HCT116 (cell line): Measurements from ENCODE around the gene LYRM4. TPM values are rescaled to one million over a fixed set of nuclear protein-coding genes. Genes with fewer than 3 reads are reported as not detected.
A peak's percentile ranks its signal among the peaks of the same experiment; 100 is the strongest.

Experiments used
- ATAC-seq: fragments of 200-7000 bp; cut with Tn5 transposase; 2 replicates; pipeline ENCODE4 v1.9.1; 2020; ENCODE audit warnings: mild to moderate bottlenecking, moderate library complexity
- Bru-seq: library from RNA; stranded (reverse); fragments of 400-500 nt; gene quantifications from one replicate; lab custom pipeline; 2021; lab: Mats Ljungman, UMichigan
- BruChase-seq, 2 experiments: library from RNA; stranded (reverse); fragments of 400-500 nt; gene quantifications; one replicate each; lab custom pipeline; 2021; lab: Mats Ljungman, UMichigan
- BruUV-seq: library from RNA; stranded (reverse); fragments of 400-500 nt; replicated peaks from 2 replicates; lab custom pipeline; 2021; lab: Mats Ljungman, UMichigan
- CTCF ChIA-PET: fragments of 300-600 bp; sonication (Branson Sonifier 250); formaldehyde crosslinking; loops from one replicate; lab custom pipeline; 2021; ENCODE audit warnings: antibody characterized with exemption; lab: Charles Lee
- POLR2A ChIA-PET: fragments of 300-600, 350-600 bp; sonication (Branson Sonifier 250); formaldehyde crosslinking; loops from one replicate; lab custom pipeline; 2021; ENCODE audit warnings: antibody characterized with exemption; lab: Charles Lee
- RAD21 ChIA-PET, 2 experiments: fragments of 300-600 bp; sonication (Branson Sonifier 250); formaldehyde crosslinking; loops; one replicate each; lab custom pipeline; 2023; ENCODE audit warnings: low total read pairs in 2 of 2; ENCODE audit not compliant: uncharacterized antibody in 2 of 2, unreplicated experiment in 2 of 2, low non-redundant PET in 1 of 2; lab: Charles Lee
- DNase-seq: peaks from one replicate; pipeline ENCODE4 v3.0.0-alpha.2; 2010; ENCODE audit warnings: low read depth, low spot score
- H2AFZ ChIP-seq: fragments of 200-600 bp; shearing (Covaris generic), sonication (generic); 2 replicates; pipeline ENCODE4 v1.6.1; 2017; ENCODE audit warnings: low read depth, mixed run types, mixed read lengths, antibody characterized with exemption, low read length; ENCODE audit not compliant: poor library complexity, severe bottlenecking
- H3K27ac ChIP-seq: 2 replicates; pipeline ENCODE4 v1.5.1; 2012; ENCODE audit warnings: low read depth, low read length
- H3K27me3 ChIP-seq: fragments of 200-600 bp; sonication (generic); 2 replicates; pipeline ENCODE4 v1.6.1; 2016; ENCODE audit warnings: mixed run types, low read length, mixed read lengths; ENCODE audit not compliant: insufficient read depth
- H3K36me3 ChIP-seq, 2 experiments: fragments of 200-500 bp in 1 of 2; fragments of 200-600 bp in 1 of 2; sonication (Bioruptor generic) in 1 of 2; sonication (generic) in 1 of 2; 2 replicates each; pipeline versions ENCODE4 v1.5.1 to v1.6.1; 2014 to 2016; ENCODE audit warnings: low read length in 2 of 2, inconsistent platforms in 1 of 2, mixed read lengths in 1 of 2, mixed run types in 1 of 2; ENCODE audit not compliant: insufficient read depth in 2 of 2, control insufficient read depth in 1 of 2
- H3K4me1 ChIP-seq, 2 experiments: fragments of 200-600 bp in 1 of 2; sonication (generic) in 1 of 2; 2 replicates each; pipeline versions ENCODE4 v1.5.1 to v1.6.1; 2012 to 2017; ENCODE audit warnings: low read length in 2 of 2, inconsistent platforms in 1 of 2, mild to moderate bottlenecking in 1 of 2, mixed read lengths in 1 of 2, mixed run types in 1 of 2, moderate library complexity in 1 of 2; ENCODE audit not compliant: insufficient read depth in 2 of 2, control insufficient read depth in 1 of 2
- H3K4me2 ChIP-seq: fragments of 200-600 bp; sonication (generic); 2 replicates; pipeline ENCODE4 v1.6.1; 2017; ENCODE audit warnings: mixed run types, low read length, mixed read lengths
- H3K4me3 ChIP-seq, 2 experiments: fragments of 200-600 bp in 1 of 2; sonication (generic) in 1 of 2; replicated peaks in 1 of 2; 2 replicates each; pipeline ENCODE4 v1.5.1; 2011 to 2016; ENCODE audit warnings: low read length in 2 of 2, control low read depth in 1 of 2, low read depth in 1 of 2, mild to moderate bottlenecking in 1 of 2, mixed read lengths in 1 of 2, mixed run types in 1 of 2
- H3K79me2 ChIP-seq: fragments of 200-600 bp; sonication (generic); 2 replicates; pipeline ENCODE4 v1.6.1; 2017; ENCODE audit warnings: mild to moderate bottlenecking, mixed run types, low read length, moderate library complexity, mixed read lengths; ENCODE audit not compliant: insufficient read depth
- H3K9ac ChIP-seq: fragments of 200-600 bp; sonication (generic); 2 replicates; pipeline ENCODE4 v1.6.1; 2016; ENCODE audit warnings: low read length, mixed read lengths
- H3K9me2 ChIP-seq: fragments of 200-600 bp; sonication (generic), shearing (Covaris generic); 2 replicates; pipeline ENCODE4 v1.6.1; 2017; ENCODE audit warnings: mixed run types, mild to moderate bottlenecking, moderate library complexity; ENCODE audit not compliant: insufficient read depth
- H3K9me3 ChIP-seq, 2 experiments: fragments of 200-500 bp in 1 of 2; fragments of 200-600 bp in 1 of 2; sonication (Bioruptor generic) in 1 of 2; sonication (generic) in 1 of 2; 2 replicates each; pipeline ENCODE4 v1.6.1; 2014 to 2017; ENCODE audit warnings: low read length in 2 of 2, mixed read lengths in 2 of 2, inconsistent platforms in 1 of 2, low read depth in 1 of 2, mild to moderate bottlenecking in 1 of 2, mixed run types in 1 of 2, moderate library complexity in 1 of 2; ENCODE audit not compliant: control insufficient read depth in 1 of 2, insufficient read depth in 1 of 2
- H4K20me1 ChIP-seq: fragments of 200-600 bp; sonication (generic), shearing (Covaris generic); 2 replicates; pipeline ENCODE4 v1.6.1; 2017; ENCODE audit warnings: mixed run types, mild to moderate bottlenecking, moderate library complexity; ENCODE audit not compliant: insufficient read depth
- CBX3 ChIP-seq: IDR thresholded peaks from 2 replicates; pipeline ENCODE4 v1.6.1; 2012; ENCODE audit warnings: low read depth
- CEBPB ChIP-seq: IDR thresholded peaks from 2 replicates; pipeline ENCODE4 v1.6.1; 2012; ENCODE audit warnings: low read depth
- EGR1 ChIP-seq: IDR thresholded peaks from 2 replicates; pipeline ENCODE4 v1.6.1; 2012; ENCODE audit warnings: low read depth
- ELF1 ChIP-seq: IDR thresholded peaks from 2 replicates; pipeline ENCODE4 v1.6.1; 2012; ENCODE audit warnings: low read depth, borderline replicate concordance
- EZH2 ChIP-seq: fragments of 200-600 bp; sonication (generic); IDR thresholded peaks from 2 replicates; pipeline ENCODE4 v1.6.1; 2017; ENCODE audit warnings: antibody characterized with exemption, mixed run types
- EZH2phosphoT487 ChIP-seq: fragments of 200-600 bp; IDR thresholded peaks from 2 replicates; pipeline ENCODE4 v1.6.1; 2018; ENCODE audit warnings: antibody characterized with exemption, borderline replicate concordance
- FOSL1 ChIP-seq: IDR thresholded peaks from 2 replicates; pipeline ENCODE4 v1.6.1; 2012; ENCODE audit warnings: low read depth
- JUND ChIP-seq: IDR thresholded peaks from 2 replicates; pipeline ENCODE4 v1.6.1; 2012
- POLR2A ChIP-seq: IDR thresholded peaks from 2 replicates; pipeline ENCODE4 v1.7.0; 2011; ENCODE audit warnings: borderline replicate concordance; ENCODE audit not compliant: insufficient read depth, insufficient read length; ENCODE audit errors: extremely low read depth
- RAD21 ChIP-seq: IDR thresholded peaks from 2 replicates; pipeline ENCODE4 v1.6.1; 2012; ENCODE audit warnings: low read depth, mild to moderate bottlenecking
- SIN3A ChIP-seq: IDR thresholded peaks from 2 replicates; pipeline ENCODE4 v1.6.1; 2012; ENCODE audit warnings: low read depth
- SP1 ChIP-seq: IDR thresholded peaks from 2 replicates; pipeline ENCODE4 v1.6.1; 2012; ENCODE audit warnings: low read depth
- SRF ChIP-seq: IDR thresholded peaks from 2 replicates; pipeline ENCODE4 v1.6.1; 2012; ENCODE audit warnings: low read depth
- TCF7L2 ChIP-seq: IDR thresholded peaks from 2 replicates; pipeline ENCODE4 v1.7.0; 2011; ENCODE audit warnings: borderline replicate concordance, inconsistent platforms; ENCODE audit not compliant: insufficient read depth, insufficient read length; ENCODE audit errors: extremely low read depth
- YY1 ChIP-seq: IDR thresholded peaks from 2 replicates; pipeline ENCODE4 v1.6.1; 2011; ENCODE audit warnings: low read length, low read depth, moderate library complexity, mild to moderate bottlenecking; ENCODE audit not compliant: insufficient replicate concordance; ENCODE audit errors: extremely low read depth
- ZFX ChIP-seq: fragments of 450-650 bp; IDR thresholded peaks from 2 replicates; pipeline ENCODE4 v1.6.1; 2017
- ZNF274 ChIP-seq: fragments of 200-500 bp; sonication (Bioruptor generic); IDR thresholded peaks from 2 replicates; pipeline ENCODE4 v1.6.1; 2014; ENCODE audit warnings: mild to moderate bottlenecking, low read depth, low read length, inconsistent platforms
- intact Hi-C: fragments of 100-400 bp; cut with micrococcal nuclease; formaldehyde crosslinking; loops from 2 replicates; pipeline ENCODE4 v1.10.0; 2022
- long read RNA-seq: library from polyadenylated mRNA; unstranded; transcript quantifications from one replicate; pipeline ENCODE4 v2.0.0, GENCODE V29; 2021; ENCODE audit not compliant: unreplicated experiment
- polyA plus RNA-seq: library from polyadenylated mRNA; unstranded; fragments of >200 nt; gene quantifications from 2 replicates; pipeline ENCODE4 v1.2.1, GENCODE V29; 2012; ENCODE audit warnings: missing spikeins
- total RNA-seq: library from RNA; stranded (reverse); gene quantifications from one replicate; pipeline ENCODE4 v1.2.1, GENCODE V29; 2021; ENCODE audit not compliant: unreplicated experiment
- TF ChIP-seq, protein P1 (sequence below), 3 experiments: fragments of 200-600 bp in 1 of 3; sonication (generic) in 1 of 3; IDR thresholded peaks in 2 of 3; conservative IDR thresholded peaks in 1 of 3; 2 replicates each; pipeline ENCODE4 v1.5.1; 2012 to 2017; ENCODE audit warnings: low read depth in 2 of 3, low read length in 2 of 3, antibody characterized with exemption in 1 of 3, borderline replicate concordance in 1 of 3, control low read depth in 1 of 3, mild to moderate bottlenecking in 1 of 3, mixed read lengths in 1 of 3, mixed run types in 1 of 3, moderate library complexity in 1 of 3; ENCODE audit not compliant: insufficient read depth in 1 of 3
- TF ChIP-seq, protein P2 (sequence below): IDR thresholded peaks from 2 replicates; pipeline ENCODE4 v1.6.1; 2012
- TF ChIP-seq, protein P3 (sequence below): IDR thresholded peaks from 2 replicates; pipeline ENCODE4 v1.6.1; 2011; ENCODE audit warnings: mild to moderate bottlenecking, low read length, moderate library complexity; ENCODE audit not compliant: insufficient replicate concordance; ENCODE audit errors: extremely low read depth
- TF ChIP-seq, protein P4 (sequence below): IDR thresholded peaks from 2 replicates; pipeline ENCODE4 v1.6.1; 2012

The LYRM4 gene
- total RNA-seq (30.1 TPM), Bru-seq, nascent RNA (percentile 73 among the genes with signal in this experiment), BruChase-seq, experiment 1, labeled RNA remaining after a 6-hour chase (percentile 63 among the genes with signal in this experiment), BruChase-seq, experiment 2, labeled RNA remaining after a 2-hour chase (percentile 70 among the genes with signal in this experiment)
- polyA plus RNA-seq: 19.7 and 20.0 TPM in 2 replicates
- long read RNA-seq, full-length matches to known transcripts: 33 of 47 reads
- long read RNA-seq, partial matches to known transcripts: 3 of 47 reads
- long read RNA-seq, other reads (novel, unspliced or antisense): 11 of 47 reads

DNA sequence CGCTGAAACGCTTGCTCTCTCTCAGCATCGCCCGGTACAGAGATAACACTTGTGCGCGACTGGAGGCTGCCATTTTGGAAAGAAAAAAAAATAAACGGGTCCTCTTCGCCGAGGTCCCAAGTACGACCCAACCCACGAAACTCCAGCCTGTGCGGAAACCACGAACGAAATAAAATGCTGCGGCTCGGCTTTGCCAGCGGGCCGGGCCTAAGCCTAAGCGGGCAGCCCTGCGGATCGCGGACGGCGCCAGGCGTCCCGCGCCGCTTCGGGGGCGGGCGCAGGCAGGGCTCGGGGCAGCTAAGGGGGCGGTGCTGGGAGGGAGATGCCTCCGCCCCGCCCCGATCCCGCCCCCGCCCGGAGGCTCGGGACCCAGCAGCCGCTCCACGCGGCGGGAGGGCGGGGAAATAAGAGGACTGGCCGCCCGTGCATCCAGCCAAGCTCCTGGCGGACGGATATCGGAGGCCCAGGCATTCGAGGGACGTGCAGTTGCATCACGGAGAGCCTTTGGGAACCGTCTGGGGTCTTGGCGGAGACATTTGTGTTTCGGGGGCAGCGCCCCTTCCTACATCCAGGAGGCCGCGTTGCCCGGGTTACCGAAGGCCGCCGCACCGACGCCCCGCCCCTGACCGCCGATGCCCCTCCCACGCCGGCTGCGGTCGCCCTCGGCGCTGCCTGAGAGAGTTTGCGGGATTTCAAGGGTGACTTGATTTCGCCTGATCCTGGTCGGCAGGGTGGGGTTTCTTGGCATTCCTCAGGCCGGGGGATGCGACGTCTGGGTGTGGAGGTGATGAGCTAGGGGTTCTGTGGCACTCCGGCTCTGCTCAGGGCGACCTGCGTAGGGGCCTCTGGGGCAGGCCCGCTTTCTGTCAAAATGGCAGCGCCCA, at the start of gene LYRM4, which contains the start of gene FARS2:
TSS of gene LYRM4 (minus strand) at position 290 of the 884 bp plus-strand sequence. CDS start at position 73, 217 bp downstream.
TSS of gene FARS2 (plus strand) at position 853 of the 884 bp plus-strand sequence.
- H3K9me3 ChIP-seq: no peaks in the 10 kb centered on the region
- ATAC-seq (peak; percentile 80), DNase-seq (peak; percentile 72)
- no peaks in the 10 kb centered on the region for H4K20me1 ChIP-seq
- peak within 1 kb of the TSS; percentile 77 to 92 for H3K4me3 ChIP-seq
- no peaks in the 10 kb centered on the region for H3K27me3 ChIP-seq
- ChIA-PET CTCF (no interaction called here), RAD21 (interaction anchor here in 1 of 2 experiments (1.6 kb wide), 1 partner anchor 117 kb away, joined by 5 read pairs; no protein-coding TSS in a partner anchor), POLR2A (interaction anchor here (0.7 kb wide), 1 partner anchor 123 kb away, joined by 5 read pairs; no protein-coding TSS in a partner anchor)
- peak within 1 kb of the TSS; percentile 77 for H3K4me2 ChIP-seq
- H3K9ac ChIP-seq: peak within 1 kb of the TSS; percentile 83
- peaks cover 9 to 14% of the 10 kb centered on the region in 2 experiments for H3K4me1 ChIP-seq
- H3K79me2 ChIP-seq: peaks cover 60% of the 10 kb centered on the region
- no peaks in the 10 kb centered on the region for H3K36me3 ChIP-seq
- BruUV-seq: no TSS peak
- H3K9me2 ChIP-seq: no peaks in the 10 kb centered on the region
- intact Hi-C loops: loop anchor here (2.0 kb wide), 1 partner anchor 118 kb away; no protein-coding TSS in a partner anchor
- peak within 1 kb of the TSS; percentile 63 for H2AFZ ChIP-seq
- peak within 1 kb of the TSS; percentile 97 for H3K27ac ChIP-seq
- TF ChIP-seq ELF1 (no peak), ZNF274 (no peak), SP1 (peak; percentile 68), ZFX (peak; percentile 81), FOSL1 (no peak), EGR1 (peak; percentile 89), RAD21 (no peak), CBX3 (peak; percentile 49; the same call in 1 of the 2 replicates), EZH2phosphoT487 (no peak), TCF7L2 (peak; percentile 78), SRF (no peak), POLR2A (no peak), YY1 (peak; percentile 93), CEBPB (no peak), EZH2 (no peak), JUND (no peak), SIN3A (peak; percentile 47; the same call in 1 of the 2 replicates)
- TF ChIP-seq, protein P1, sequence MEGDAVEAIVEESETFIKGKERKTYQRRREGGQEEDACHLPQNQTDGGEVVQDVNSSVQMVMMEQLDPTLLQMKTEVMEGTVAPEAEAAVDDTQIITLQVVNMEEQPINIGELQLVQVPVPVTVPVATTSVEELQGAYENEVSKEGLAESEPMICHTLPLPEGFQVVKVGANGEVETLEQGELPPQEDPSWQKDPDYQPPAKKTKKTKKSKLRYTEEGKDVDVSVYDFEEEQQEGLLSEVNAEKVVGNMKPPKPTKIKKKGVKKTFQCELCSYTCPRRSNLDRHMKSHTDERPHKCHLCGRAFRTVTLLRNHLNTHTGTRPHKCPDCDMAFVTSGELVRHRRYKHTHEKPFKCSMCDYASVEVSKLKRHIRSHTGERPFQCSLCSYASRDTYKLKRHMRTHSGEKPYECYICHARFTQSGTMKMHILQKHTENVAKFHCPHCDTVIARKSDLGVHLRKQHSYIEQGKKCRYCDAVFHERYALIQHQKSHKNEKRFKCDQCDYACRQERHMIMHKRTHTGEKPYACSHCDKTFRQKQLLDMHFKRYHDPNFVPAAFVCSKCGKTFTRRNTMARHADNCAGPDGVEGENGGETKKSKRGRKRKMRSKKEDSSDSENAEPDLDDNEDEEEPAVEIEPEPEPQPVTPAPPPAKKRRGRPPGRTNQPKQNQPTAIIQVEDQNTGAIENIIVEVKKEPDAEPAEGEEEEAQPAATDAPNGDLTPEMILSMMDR (IDR thresholded peaks at IDR 0.05 in 2 of 3, conservative IDR thresholded peaks at IDR 0.05 in 1 of 3; ENCODE audit: borderline replicate concordance in 1 of 3, insufficient read depth in 1 of 3, low read depth in 2 of 3, low read length in 2 of 3): peak in 1 of 3 experiments; percentile 22; a peak in 2 of 6 replicates
- TF ChIP-seq, protein P2, sequence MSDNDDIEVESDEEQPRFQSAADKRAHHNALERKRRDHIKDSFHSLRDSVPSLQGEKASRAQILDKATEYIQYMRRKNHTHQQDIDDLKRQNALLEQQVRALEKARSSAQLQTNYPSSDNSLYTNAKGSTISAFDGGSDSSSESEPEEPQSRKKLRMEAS: no peak; the same call in none of the 2 replicates
- TF ChIP-seq, protein P3, sequence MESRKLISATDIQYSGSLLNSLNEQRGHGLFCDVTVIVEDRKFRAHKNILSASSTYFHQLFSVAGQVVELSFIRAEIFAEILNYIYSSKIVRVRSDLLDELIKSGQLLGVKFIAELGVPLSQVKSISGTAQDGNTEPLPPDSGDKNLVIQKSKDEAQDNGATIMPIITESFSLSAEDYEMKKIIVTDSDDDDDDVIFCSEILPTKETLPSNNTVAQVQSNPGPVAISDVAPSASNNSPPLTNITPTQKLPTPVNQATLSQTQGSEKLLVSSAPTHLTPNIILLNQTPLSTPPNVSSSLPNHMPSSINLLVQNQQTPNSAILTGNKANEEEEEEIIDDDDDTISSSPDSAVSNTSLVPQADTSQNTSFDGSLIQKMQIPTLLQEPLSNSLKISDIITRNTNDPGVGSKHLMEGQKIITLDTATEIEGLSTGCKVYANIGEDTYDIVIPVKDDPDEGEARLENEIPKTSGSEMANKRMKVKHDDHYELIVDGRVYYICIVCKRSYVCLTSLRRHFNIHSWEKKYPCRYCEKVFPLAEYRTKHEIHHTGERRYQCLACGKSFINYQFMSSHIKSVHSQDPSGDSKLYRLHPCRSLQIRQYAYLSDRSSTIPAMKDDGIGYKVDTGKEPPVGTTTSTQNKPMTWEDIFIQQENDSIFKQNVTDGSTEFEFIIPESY: no peak
- TF ChIP-seq, protein P4, sequence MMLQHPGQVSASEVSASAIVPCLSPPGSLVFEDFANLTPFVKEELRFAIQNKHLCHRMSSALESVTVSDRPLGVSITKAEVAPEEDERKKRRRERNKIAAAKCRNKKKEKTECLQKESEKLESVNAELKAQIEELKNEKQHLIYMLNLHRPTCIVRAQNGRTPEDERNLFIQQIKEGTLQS: no peak
